ENCODE results near the gene U2AF2. TPM values are rescaled to one million over a fixed set of nuclear protein-coding genes. Genes with fewer than 3 reads are reported as not detected.

U2AF2 gene
- total RNA-seq, 8 experiments from 2014 or later: 85.3 to 252 (median 133) TPM

DNA sequence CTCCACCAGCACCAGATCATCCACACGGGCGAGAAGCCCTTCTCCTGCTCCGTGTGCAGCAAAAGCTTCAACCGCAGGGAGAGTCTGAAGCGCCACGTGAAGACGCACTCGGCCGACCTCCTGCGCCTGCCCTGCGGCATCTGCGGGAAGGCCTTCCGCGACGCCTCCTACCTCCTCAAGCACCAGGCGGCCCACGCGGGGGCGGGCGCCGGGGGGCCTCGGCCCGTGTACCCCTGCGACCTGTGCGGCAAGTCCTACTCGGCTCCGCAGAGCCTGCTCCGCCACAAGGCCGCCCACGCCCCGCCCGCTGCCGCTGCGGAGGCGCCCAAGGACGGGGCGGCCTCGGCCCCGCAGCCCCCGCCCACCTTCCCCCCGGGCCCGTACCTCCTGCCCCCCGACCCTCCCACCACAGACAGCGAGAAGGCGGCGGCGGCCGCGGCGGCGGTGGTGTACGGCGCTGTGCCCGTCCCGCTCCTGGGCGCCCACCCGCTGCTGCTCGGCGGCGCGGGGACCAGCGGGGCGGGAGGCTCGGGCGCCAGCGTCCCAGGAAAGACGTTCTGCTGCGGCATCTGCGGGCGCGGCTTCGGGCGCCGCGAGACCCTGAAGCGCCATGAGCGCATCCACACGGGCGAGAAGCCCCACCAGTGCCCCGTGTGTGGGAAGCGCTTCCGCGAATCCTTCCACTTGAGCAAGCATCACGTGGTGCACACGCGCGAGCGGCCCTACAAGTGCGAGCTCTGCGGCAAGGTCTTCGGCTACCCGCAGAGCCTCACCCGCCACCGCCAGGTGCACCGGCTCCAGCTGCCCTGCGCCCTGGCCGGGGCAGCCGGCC lies 39.9 kb upstream of the U2AF2 start:
- no peak overlapping the region for H3K4me3 ChIP-seq
- 100% methylated on average over 1 of the region's 98 CpGs; no CpG with 5 or more reads in 9 of the 10 experiments for WGBS, 10 experiments
- in situ Hi-C loops (cut with MboI; ENCODE audit: low pct_unique_long_range_greater_than_20kb in 2 of 9, low sequenced_read_pairs in 9 of 9, unreplicated experiment in 9 of 9): no loop called here
- no peaks in the 10 kb centered on the region for H3K4me1 ChIP-seq (replicated peaks in 1 of 2)
- ATAC-seq (replicated peaks in 6 of 8): peak in 4 of 8 experiments; percentile 8 to 21 (median 13)
- no peak overlapping the region for H3K27ac ChIP-seq

DNA sequence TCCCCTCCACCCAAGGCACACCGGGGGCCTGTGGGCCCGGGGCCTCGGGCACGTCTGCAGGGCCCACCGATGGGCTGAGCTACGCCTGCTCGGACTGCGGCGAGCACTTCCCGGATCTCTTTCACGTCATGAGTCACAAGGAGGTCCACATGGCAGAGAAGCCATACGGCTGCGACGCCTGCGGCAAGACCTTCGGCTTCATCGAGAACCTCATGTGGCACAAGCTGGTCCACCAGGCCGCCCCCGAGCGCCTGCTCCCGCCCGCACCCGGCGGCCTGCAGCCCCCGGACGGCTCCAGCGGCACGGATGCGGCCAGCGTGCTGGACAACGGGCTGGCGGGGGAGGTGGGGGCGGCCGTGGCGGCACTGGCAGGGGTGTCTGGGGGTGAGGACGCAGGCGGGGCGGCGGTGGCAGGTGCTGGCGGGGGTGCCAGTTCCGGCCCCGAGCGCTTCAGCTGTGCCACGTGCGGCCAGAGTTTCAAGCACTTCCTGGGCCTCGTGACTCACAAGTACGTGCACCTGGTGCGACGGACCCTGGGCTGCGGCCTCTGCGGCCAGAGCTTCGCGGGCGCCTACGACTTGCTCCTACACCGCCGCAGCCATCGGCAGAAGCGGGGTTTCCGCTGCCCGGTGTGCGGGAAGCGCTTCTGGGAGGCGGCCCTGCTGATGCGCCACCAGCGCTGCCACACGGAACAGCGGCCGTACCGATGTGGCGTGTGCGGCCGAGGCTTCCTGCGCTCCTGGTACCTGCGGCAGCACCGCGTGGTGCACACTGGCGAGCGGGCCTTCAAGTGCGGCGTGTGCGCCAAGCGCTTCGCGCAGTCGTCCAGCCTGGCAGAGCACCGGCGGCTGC lies 39.1 kb upstream of the U2AF2 start:
- Histone ChIP-seq H3K27ac (no peak overlapping the region), H3K4me3 (no peak overlapping the region), H3K4me1 (replicated peaks in 1 of 2) (no peaks in the 10 kb centered on the region)
- ATAC-seq (replicated peaks in 6 of 8): peak in 1 of 8 experiments; percentile 14
- in situ Hi-C loops (cut with MboI; ENCODE audit: low pct_unique_long_range_greater_than_20kb in 2 of 9, low sequenced_read_pairs in 9 of 9, unreplicated experiment in 9 of 9): no loop called here
- 90 to 100% (median 100%) methylated on average over 4 to 8 of the region's 88 CpGs; no CpG with 5 or more reads in 7 of the 10 experiments for WGBS, 10 experiments

DNA sequence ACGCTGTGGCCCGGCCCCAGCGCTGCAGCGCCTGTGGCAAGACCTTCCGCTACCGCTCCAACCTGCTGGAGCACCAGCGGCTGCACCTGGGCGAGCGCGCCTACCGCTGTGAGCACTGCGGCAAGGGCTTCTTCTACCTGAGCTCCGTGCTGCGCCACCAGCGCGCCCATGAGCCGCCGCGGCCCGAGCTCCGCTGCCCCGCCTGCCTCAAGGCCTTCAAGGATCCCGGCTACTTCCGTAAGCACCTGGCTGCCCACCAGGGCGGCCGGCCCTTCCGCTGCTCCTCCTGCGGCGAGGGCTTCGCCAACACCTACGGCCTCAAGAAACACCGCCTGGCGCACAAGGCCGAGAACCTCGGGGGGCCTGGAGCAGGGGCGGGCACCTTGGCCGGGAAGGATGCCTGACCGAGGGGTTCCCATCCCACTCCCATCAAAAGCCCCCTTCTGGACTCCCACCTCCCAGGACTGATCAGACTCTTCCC lies 38.4 kb upstream of the U2AF2 start:
- in situ Hi-C loops (cut with MboI; ENCODE audit: low pct_unique_long_range_greater_than_20kb in 2 of 9, low sequenced_read_pairs in 9 of 9, unreplicated experiment in 9 of 9): no loop called here
- no peaks in the 10 kb centered on the region for H3K4me1 ChIP-seq (replicated peaks in 1 of 2)
- H3K27ac ChIP-seq: no peak overlapping the region
- 97 to 100% (median 98%) methylated on average over 6 to 11 of the region's 38 CpGs; no CpG with 5 or more reads in 7 of the 10 experiments for WGBS, 10 experiments
- no peak for ATAC-seq (replicated peaks in 6 of 8)
- H3K4me3 ChIP-seq: no peak overlapping the region

DNA sequence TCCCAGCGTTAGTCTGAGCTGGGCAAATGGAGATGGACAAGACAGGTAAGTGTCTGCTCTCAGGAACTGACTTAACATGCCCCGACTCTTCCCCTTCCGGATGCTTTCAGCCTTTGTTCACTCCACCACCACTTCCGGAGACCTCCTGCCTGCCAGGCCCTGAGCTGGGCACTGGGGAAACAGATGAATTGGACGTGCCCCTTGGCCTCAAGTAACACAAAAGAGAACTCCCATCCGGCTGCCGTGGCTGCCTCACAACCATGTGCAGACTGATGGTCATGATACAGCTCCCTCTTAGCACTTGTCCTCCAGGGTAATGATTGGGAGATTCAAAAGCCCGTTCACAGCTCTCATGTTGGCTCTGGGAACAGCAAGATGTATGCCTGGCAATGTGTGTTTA lies 37.4 kb upstream of the U2AF2 start:
- Histone ChIP-seq H3K4me1 (replicated peaks in 1 of 2) (no peaks in the 10 kb centered on the region), H3K27ac (no peak overlapping the region), H3K4me3 (no peak overlapping the region)
- peak in 1 of 8 experiments; percentile 13 for ATAC-seq (replicated peaks in 6 of 8)
- in situ Hi-C loops (cut with MboI; ENCODE audit: low pct_unique_long_range_greater_than_20kb in 2 of 9, low sequenced_read_pairs in 9 of 9, unreplicated experiment in 9 of 9): no loop called here
- 74 to 100% (median 92%) methylated on average over 3 to 8 of the region's 8 CpGs; no CpG with 5 or more reads in 4 of the 10 experiments for WGBS, 10 experiments

DNA sequence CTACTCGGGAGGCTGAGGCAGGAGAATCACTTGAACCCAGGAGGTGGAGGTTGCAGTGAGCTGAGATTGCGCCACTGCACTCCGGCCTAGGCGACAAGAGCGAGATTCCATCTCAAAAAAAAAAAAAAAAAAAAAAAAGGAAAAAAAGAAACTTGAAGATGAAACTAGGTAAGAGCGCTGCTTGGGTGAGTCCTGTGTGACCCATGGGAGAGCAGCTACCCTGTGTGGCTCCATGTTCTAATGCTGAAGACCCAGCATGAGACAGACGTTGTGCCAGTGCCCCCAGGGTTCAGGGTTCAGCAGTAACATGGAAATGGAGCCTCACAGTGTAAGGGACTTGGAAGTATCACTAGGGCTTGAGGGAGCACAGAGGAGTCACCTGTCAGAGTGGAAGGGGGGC lies 36.4 kb upstream of the U2AF2 start:
- H3K4me3 ChIP-seq: no peak overlapping the region
- 80 to 100% (median 89%) methylated on average over 1 to 7 of the region's 7 CpGs; no CpG with 5 or more reads in 3 of the 10 experiments for WGBS, 10 experiments
- ATAC-seq (replicated peaks in 6 of 8): no peak
- in situ Hi-C loops (cut with MboI; ENCODE audit: low pct_unique_long_range_greater_than_20kb in 2 of 9, low sequenced_read_pairs in 9 of 9, unreplicated experiment in 9 of 9): no loop called here
- H3K27ac ChIP-seq: no peak overlapping the region
- H3K4me1 ChIP-seq (replicated peaks in 1 of 2): peaks cover 0 to under 1% of the 10 kb centered on the region in 2 donors

DNA sequence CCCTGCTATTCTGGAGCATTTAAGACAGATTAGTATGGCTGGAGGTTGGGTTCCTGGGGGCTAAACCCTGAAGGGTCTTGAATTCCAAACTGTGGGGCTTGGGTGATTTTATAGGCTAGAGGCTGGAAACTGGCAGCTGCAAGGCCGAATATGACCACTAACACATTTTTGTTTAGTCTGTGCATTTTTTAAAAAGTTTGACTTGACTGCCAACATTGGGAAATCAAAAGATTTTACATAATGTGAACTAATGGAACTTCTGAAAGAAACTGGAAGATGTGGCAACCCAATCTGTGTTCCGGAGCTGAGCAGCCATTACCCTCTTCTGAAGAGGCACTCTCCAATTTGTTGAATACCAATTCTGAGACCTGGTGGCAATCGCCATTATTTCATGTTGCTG lies 35.5 kb upstream of the U2AF2 start:
- Histone ChIP-seq H3K4me3 (no peak overlapping the region), H3K27ac (no peak overlapping the region), H3K4me1 (replicated peaks in 1 of 2) (peaks cover 0 to 5% of the 10 kb centered on the region in 2 donors)
- no peak for ATAC-seq (replicated peaks in 6 of 8)
- WGBS, 10 experiments: 47 to 100% (median 100%) methylated on average over 1 to 3 of the region's 3 CpGs; no CpG with 5 or more reads in 1 of the 10 experiments
- in situ Hi-C loops (cut with MboI; ENCODE audit: low pct_unique_long_range_greater_than_20kb in 2 of 9, low sequenced_read_pairs in 9 of 9, unreplicated experiment in 9 of 9): no loop called here

DNA sequence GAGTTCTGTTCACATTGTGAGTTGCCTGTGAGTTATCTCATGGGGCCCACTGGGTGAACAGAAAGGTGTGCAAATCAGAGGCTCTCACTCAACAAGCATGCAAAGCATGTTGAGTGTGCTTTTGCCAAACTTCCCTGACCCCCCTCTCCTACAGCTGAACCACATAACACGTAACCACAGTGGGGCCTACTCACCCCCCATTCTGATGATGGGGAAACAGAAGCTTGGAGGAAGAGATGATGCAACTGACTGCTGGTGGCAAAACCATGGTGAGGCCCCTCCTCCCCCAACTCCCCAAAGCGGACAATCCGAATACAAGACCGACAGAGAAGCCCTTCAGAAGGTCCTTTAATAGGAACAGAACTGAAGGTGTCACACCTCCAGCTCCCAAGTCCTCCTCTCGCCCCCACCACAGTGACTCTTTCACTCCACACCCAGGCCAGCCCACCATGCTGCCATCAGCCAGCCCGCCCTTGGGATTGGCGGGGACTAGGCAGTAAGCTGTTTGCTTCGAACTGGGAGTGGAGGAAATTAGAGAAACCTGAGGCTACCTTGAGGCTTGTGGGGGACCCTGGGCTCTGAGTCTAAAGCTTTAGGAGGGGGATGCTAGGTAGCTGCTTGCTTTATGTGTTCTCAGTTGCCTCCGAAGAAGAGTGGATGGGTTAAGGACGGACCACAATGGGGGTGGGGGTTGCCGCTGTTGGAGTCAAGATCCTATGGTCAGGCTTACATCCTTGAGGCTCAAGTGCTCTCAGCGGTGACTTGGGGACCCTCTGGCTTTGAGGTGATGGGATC lies 34.2 kb upstream of the U2AF2 start:
- WGBS, 10 experiments: 75 to 100% (median 95%) methylated on average over 1 to 10 of the region's 12 CpGs; no CpG with 5 or more reads in 3 of the 10 experiments
- no peak overlapping the region for H3K27ac ChIP-seq
- in situ Hi-C loops (cut with MboI; ENCODE audit: low pct_unique_long_range_greater_than_20kb in 2 of 9, low sequenced_read_pairs in 9 of 9, unreplicated experiment in 9 of 9): loop anchor here in 2 of 9 experiments (10.0 kb wide), 1 partner anchor 106 kb away; no protein-coding TSS in a partner anchor
- H3K4me3 ChIP-seq: no peak overlapping the region
- no peak for ATAC-seq (replicated peaks in 6 of 8)
- peaks cover 0 to 5% of the 10 kb centered on the region in 2 donors for H3K4me1 ChIP-seq (replicated peaks in 1 of 2)

DNA sequence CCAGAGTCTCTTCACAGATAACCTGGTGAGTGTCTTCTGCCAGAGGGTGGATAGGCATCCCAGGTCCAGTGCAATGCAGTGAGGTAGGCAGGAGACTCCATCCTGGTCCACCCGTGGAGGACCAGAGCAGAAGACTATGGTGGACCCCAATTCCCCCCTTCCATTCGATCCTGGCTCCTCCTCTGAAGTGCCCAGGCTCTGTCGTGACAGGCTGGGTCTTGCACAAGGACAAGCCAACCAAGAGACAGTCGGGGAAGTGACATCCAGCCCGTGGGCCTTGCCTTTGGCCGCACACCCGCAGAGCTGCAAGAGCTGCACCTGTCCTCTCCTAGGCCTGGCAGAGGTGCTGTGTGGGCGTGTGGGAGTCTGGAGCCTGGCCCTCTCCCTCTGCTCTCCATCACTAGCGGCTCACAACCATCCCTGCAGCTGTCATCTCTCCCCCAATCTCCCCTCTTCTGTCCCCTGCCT lies 33.6 kb upstream of the U2AF2 start:
- no CpG with 5 or more reads among the region's 9 CpGs for WGBS, 10 experiments
- no peak overlapping the region for H3K4me3 ChIP-seq

DNA sequence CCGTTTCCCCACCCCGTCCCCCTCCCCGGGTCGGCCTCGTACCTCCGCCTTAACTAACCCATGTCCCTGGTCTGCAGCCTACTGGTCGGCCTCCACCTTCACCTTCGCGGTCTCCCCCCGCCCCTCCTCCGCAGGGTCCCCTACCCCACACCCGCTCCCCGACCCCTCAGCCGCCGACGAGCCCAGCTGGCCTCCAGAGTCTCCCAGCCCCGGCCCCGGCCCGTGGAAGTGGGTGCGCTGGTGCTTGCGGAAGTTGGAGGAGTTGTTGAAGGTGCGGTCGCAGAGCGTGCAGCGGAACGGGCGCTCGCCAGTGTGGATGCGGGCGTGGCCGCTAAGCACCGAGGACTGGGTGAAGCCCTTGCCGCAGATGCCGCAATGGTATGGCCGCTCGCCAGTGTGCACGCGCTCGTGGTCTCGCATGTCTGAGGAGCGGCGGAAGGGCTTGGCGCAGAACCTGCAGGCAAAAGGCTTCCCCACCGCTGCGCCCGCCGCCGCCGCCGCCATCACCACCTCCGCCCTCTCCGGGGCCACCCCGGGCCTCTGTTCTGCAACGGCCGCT lies 33.1 kb upstream of the U2AF2 start:
- H3K4me3 ChIP-seq: no peak overlapping the region
- 75% methylated on average over 8 of the region's 55 CpGs; no CpG with 5 or more reads in 9 of the 10 experiments for WGBS, 10 experiments
- no peak overlapping the region for H3K27ac ChIP-seq
- ATAC-seq (replicated peaks in 6 of 8): no peak
- peaks cover 0 to 5% of the 10 kb centered on the region in 2 donors for H3K4me1 ChIP-seq (replicated peaks in 1 of 2)
- in situ Hi-C loops (cut with MboI; ENCODE audit: low pct_unique_long_range_greater_than_20kb in 2 of 9, low sequenced_read_pairs in 9 of 9, unreplicated experiment in 9 of 9): loop anchor here in 2 of 9 experiments (10.0 kb wide), 1 partner anchor 107 kb away; no protein-coding TSS in a partner anchor

More for the DNA sequence above, 33.6 kb upstream of the U2AF2 start:
- Histone ChIP-seq H3K4me1 (replicated peaks in 1 of 2) (peaks cover 0 to 5% of the 10 kb centered on the region in 2 donors), H3K27ac (no peak overlapping the region)
- no peak for ATAC-seq (replicated peaks in 6 of 8)
- in situ Hi-C loops (cut with MboI; ENCODE audit: low pct_unique_long_range_greater_than_20kb in 2 of 9, low sequenced_read_pairs in 9 of 9, unreplicated experiment in 9 of 9): loop anchor here in 2 of 9 experiments (10.0 kb wide), 1 partner anchor 106 kb away; no protein-coding TSS in a partner anchor

DNA sequence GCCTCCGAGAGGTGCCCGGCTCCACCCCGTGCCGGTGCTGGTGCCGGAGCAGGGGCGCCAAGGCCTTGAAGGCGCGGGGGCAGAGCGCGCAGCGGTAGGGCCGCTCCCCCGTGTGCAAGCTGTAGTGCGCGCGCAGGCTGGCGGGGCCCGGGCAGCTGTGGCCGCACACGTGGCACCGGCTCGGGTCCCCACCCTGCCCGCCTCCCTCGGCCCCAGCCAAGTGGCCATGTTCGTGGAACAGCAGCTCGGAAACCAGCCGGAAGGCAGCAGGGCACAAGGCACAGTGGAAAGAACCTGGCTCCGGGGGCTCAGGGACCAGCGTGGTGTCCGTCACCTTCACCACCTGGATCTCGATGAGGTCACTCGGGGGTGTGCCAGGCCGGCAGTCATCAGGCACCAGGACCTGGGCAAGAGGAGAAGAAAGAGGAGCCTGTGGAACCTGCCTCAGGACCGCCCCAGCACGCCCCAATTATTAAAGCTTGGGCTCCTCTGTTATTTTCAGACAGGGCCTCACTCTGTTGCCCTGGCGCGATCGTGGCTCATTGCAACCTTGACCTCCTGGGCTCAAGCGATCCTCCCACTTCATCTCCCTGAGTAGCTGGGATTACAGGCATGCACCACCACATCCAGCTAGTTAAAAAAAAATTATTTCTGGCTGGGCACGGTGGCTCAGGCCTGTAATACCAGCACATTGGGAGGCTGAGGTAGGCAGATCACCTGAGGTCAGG lies 32.4 kb upstream of the U2AF2 start:
- Histone ChIP-seq H3K4me1 (replicated peaks in 1 of 2) (peaks cover 0 to 5% of the 10 kb centered on the region in 2 donors), H3K4me3 (no peak overlapping the region), H3K27ac (no peak overlapping the region)
- no peak for ATAC-seq (replicated peaks in 6 of 8)
- 45 to 100% (median 86%) methylated on average over 1 to 18 of the region's 40 CpGs; no CpG with 5 or more reads in 1 of the 10 experiments for WGBS, 10 experiments
- in situ Hi-C loops (cut with MboI; ENCODE audit: low pct_unique_long_range_greater_than_20kb in 2 of 9, low sequenced_read_pairs in 9 of 9, unreplicated experiment in 9 of 9): loop anchor here in 2 of 9 experiments (10.0 kb wide), 1 partner anchor 108 kb away; no protein-coding TSS in a partner anchor

DNA sequence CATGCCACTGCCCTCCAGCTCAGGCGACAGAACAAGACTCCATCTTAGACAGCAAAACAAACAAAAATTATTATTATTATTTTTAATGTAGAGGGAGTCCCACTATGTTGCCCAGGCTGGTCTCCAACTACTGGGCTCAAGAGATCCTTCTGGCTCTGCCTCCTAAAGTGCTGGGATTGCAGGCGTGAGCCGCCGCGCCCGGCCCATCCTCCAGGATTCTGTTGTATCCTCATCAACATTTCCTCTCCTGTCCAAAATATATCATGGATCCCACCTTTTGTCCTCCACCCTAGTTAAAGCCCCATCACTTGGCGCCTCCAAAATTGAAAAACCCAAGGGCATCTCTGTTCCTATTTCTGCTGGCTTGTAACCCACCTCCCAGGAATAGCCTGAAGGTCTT lies 31.7 kb upstream of the U2AF2 start:
- 67 to 100% (median 100%) methylated on average over 1 to 5 of the region's 7 CpGs; no CpG with 5 or more reads in 3 of the 10 experiments for WGBS, 10 experiments
- H3K4me1 ChIP-seq (replicated peaks in 1 of 2): peaks cover 0 to 5% of the 10 kb centered on the region in 2 donors
- no peak for ATAC-seq (replicated peaks in 6 of 8)
- no peak overlapping the region for H3K4me3 ChIP-seq
- in situ Hi-C loops (cut with MboI; ENCODE audit: low pct_unique_long_range_greater_than_20kb in 2 of 9, low sequenced_read_pairs in 9 of 9, unreplicated experiment in 9 of 9): loop anchor here in 2 of 9 experiments (10.0 kb wide), 1 partner anchor 108 kb away; no protein-coding TSS in a partner anchor
- no peak overlapping the region for H3K27ac ChIP-seq

Measured in motor neuron (in vitro differentiated cells).